Astrocyte (in vitro differentiated cells and primary cell): ENCODE measurements around the gene EPB41L1. TPM values are rescaled to one million over a fixed set of nuclear protein-coding genes. Genes with fewer than 3 reads are reported as not detected.

Experiments
- DNase-seq: peaks from one replicate; pipeline ENCODE4 v3.0.0-alpha.2; 2010; ENCODE audit warnings: low read depth
- FAIRE-seq: peaks from 2 replicates; lab custom pipeline; 2011; peaks lifted over from hg19 to GRCh38; lab: Jason Lieb, UNC
- H2AFZ ChIP-seq: 2 replicates; pipeline ENCODE4 v1.6.0; 2012; ENCODE audit warnings: low read depth, low read length, inconsistent platforms
- H3K27ac ChIP-seq: 2 replicates; pipeline ENCODE4 v1.5.1; 2011; ENCODE audit warnings: low read depth, low read length, inconsistent platforms
- H3K27me3 ChIP-seq: 2 replicates; pipeline ENCODE4 v1.6.0; 2011; ENCODE audit warnings: low read length, inconsistent platforms; ENCODE audit not compliant: insufficient read depth
- H3K36me3 ChIP-seq: 2 replicates; pipeline ENCODE4 v1.5.1; 2011; ENCODE audit warnings: low read length, inconsistent platforms; ENCODE audit not compliant: insufficient read depth
- H3K4me1 ChIP-seq: 2 replicates; pipeline ENCODE4 v1.5.1; 2011; ENCODE audit warnings: low read length, inconsistent platforms; ENCODE audit not compliant: insufficient read depth
- H3K4me2 ChIP-seq: 2 replicates; pipeline ENCODE4 v1.6.0; 2012; ENCODE audit warnings: low read length, inconsistent platforms
- H3K4me3 ChIP-seq: 2 replicates; pipeline ENCODE4 v1.5.1; 2011; ENCODE audit warnings: low read depth, mild to moderate bottlenecking, low read length, inconsistent platforms; ENCODE audit not compliant: insufficient read depth
- H3K79me2 ChIP-seq: 2 replicates; pipeline ENCODE4 v1.6.0; 2012; ENCODE audit warnings: mild to moderate bottlenecking, low read length, inconsistent platforms; ENCODE audit not compliant: insufficient read depth
- H3K9ac ChIP-seq: 2 replicates; pipeline ENCODE4 v1.6.0; 2012; ENCODE audit warnings: mild to moderate bottlenecking, low read length, inconsistent platforms
- H3K9me3 ChIP-seq: 2 replicates; pipeline ENCODE4 v1.5.1; 2012; ENCODE audit warnings: low read depth, mild to moderate bottlenecking, low read length, inconsistent platforms; ENCODE audit not compliant: insufficient read depth
- H4K20me1 ChIP-seq: 2 replicates; pipeline ENCODE4 v1.6.0; 2012; ENCODE audit warnings: low read length, inconsistent platforms; ENCODE audit not compliant: insufficient read depth
- H3K27ac Mint-ChIP-seq: one replicate; pipeline ENCODE4 v1.8.0; 2021; ENCODE audit warnings: mild to moderate bottlenecking, mixed read lengths; ENCODE audit not compliant: unreplicated experiment
- H3K27me3 Mint-ChIP-seq: one replicate; pipeline ENCODE4 v1.8.0; 2021; ENCODE audit warnings: low read depth, mixed read lengths; ENCODE audit not compliant: unreplicated experiment
- H3K36me3 Mint-ChIP-seq: one replicate; pipeline ENCODE4 v1.8.0; 2021; ENCODE audit warnings: low read depth, mixed read lengths; ENCODE audit not compliant: unreplicated experiment
- H3K4me1 Mint-ChIP-seq: one replicate; pipeline ENCODE4 v1.8.0; 2021; ENCODE audit warnings: low read depth, mixed read lengths; ENCODE audit not compliant: unreplicated experiment
- H3K4me3 Mint-ChIP-seq: one replicate; pipeline ENCODE4 v1.8.0; 2021; ENCODE audit warnings: mild to moderate bottlenecking, moderate library complexity, mixed read lengths; ENCODE audit not compliant: unreplicated experiment
- H3K9me3 Mint-ChIP-seq: one replicate; pipeline ENCODE4 v1.8.0; 2021; ENCODE audit warnings: mild to moderate bottlenecking, mixed read lengths; ENCODE audit not compliant: unreplicated experiment
- EZH2 ChIP-seq: IDR thresholded peaks from 2 replicates; pipeline ENCODE4 v1.6.1; 2012; ENCODE audit warnings: mild to moderate bottlenecking, low read length, inconsistent platforms; ENCODE audit not compliant: insufficient read depth
- total RNA-seq: library from RNA; stranded (reverse); gene quantifications from 2 replicates; pipeline ENCODE4 v1.2.1, GENCODE V29; 2021
- TF ChIP-seq, protein P1 (sequence below): IDR thresholded peaks from 2 replicates; pipeline ENCODE4 v1.5.1; 2011; ENCODE audit warnings: low read depth, mild to moderate bottlenecking, inconsistent platforms, low read length, moderate library complexity; ENCODE audit not compliant: insufficient read depth

EPB41L1 gene
- total RNA-seq, 1 donor from 2014 or later, result 39.4 TPM

- no peak for FAIRE-seq
- no peak overlapping the region for H3K27ac Mint-ChIP-seq
- Histone ChIP-seq H3K27ac (no peak overlapping the region), H3K4me3 (no peak overlapping the region), H2AFZ (no peak overlapping the region), H3K27me3 (no peaks in the 10 kb centered on the region), H3K9ac (no peak overlapping the region), H4K20me1 (peaks cover 48% of the 10 kb centered on the region), H3K79me2 (peaks cover 21% of the 10 kb centered on the region), H3K4me1 (no peaks in the 10 kb centered on the region), H3K9me3 (no peaks in the 10 kb centered on the region), H3K4me2 (no peak overlapping the region), H3K36me3 (peaks cover 10% of the 10 kb centered on the region)
- no peak overlapping the region for H3K4me3 Mint-ChIP-seq
- peaks cover 4% of the 10 kb centered on the region for H3K4me1 Mint-ChIP-seq
- DNase-seq, result no peak
- peaks cover 2% of the 10 kb centered on the region for H3K27me3 Mint-ChIP-seq
- H3K9me3 Mint-ChIP-seq, result no peaks in the 10 kb centered on the region
- TF ChIP-seq, protein P1, sequence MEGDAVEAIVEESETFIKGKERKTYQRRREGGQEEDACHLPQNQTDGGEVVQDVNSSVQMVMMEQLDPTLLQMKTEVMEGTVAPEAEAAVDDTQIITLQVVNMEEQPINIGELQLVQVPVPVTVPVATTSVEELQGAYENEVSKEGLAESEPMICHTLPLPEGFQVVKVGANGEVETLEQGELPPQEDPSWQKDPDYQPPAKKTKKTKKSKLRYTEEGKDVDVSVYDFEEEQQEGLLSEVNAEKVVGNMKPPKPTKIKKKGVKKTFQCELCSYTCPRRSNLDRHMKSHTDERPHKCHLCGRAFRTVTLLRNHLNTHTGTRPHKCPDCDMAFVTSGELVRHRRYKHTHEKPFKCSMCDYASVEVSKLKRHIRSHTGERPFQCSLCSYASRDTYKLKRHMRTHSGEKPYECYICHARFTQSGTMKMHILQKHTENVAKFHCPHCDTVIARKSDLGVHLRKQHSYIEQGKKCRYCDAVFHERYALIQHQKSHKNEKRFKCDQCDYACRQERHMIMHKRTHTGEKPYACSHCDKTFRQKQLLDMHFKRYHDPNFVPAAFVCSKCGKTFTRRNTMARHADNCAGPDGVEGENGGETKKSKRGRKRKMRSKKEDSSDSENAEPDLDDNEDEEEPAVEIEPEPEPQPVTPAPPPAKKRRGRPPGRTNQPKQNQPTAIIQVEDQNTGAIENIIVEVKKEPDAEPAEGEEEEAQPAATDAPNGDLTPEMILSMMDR, result no peak
- TF ChIP-seq EZH2, result no peak
- peaks cover 10% of the 10 kb centered on the region for H3K36me3 Mint-ChIP-seq
These were observed 100.9 kb downstream of the EPB41L1 start for GRCh38 chr20:36255445-36255844.

GRCh38 chr20:36259177-36260061, 104.9 kb downstream of the EPB41L1 start:
- H3K9me3 ChIP-seq, result no peaks in the 10 kb centered on the region
- no peak for FAIRE-seq
- H2AFZ ChIP-seq, result no peak overlapping the region
- TF ChIP-seq EZH2, result no peak
- TF ChIP-seq, protein P1, result no peak
- peaks cover 9% of the 10 kb centered on the region for H4K20me1 ChIP-seq
- DNase-seq, result no peak
- peaks cover 5% of the 10 kb centered on the region for H3K36me3 ChIP-seq
- no peaks in the 10 kb centered on the region for H3K4me1 ChIP-seq
- peaks cover 5% of the 10 kb centered on the region for H3K27me3 Mint-ChIP-seq
- no peaks in the 10 kb centered on the region for H3K79me2 ChIP-seq
- H3K9me3 Mint-ChIP-seq, result no peaks in the 10 kb centered on the region
- H3K36me3 Mint-ChIP-seq, result peaks cover 8% of the 10 kb centered on the region
- H3K9ac ChIP-seq, result no peak overlapping the region
- no peak overlapping the region for H3K4me2 ChIP-seq
- H3K27me3 ChIP-seq, result no peaks in the 10 kb centered on the region
- no peak overlapping the region for H3K4me3 Mint-ChIP-seq
- no peak overlapping the region for H3K27ac ChIP-seq
- no peaks in the 10 kb centered on the region for H3K4me1 Mint-ChIP-seq
- H3K4me3 ChIP-seq, result no peak overlapping the region
- H3K27ac Mint-ChIP-seq, result no peak overlapping the region

GRCh38 chr20:36260316-36260715, 105.8 kb downstream of the EPB41L1 start:
- H3K27ac ChIP-seq, result no peak overlapping the region
- no peak overlapping the region for H3K4me2 ChIP-seq
- no peaks in the 10 kb centered on the region for H3K27me3 ChIP-seq
- no peak for TF ChIP-seq EZH2
- TF ChIP-seq, protein P1, result no peak
- no peak overlapping the region for H3K27ac Mint-ChIP-seq
- H3K36me3 ChIP-seq, result peaks cover 5% of the 10 kb centered on the region
- peaks cover 8% of the 10 kb centered on the region for H3K36me3 Mint-ChIP-seq
- no peaks in the 10 kb centered on the region for H3K4me1 ChIP-seq
- no peaks in the 10 kb centered on the region for H3K9me3 Mint-ChIP-seq
- DNase-seq, result no peak
- H3K4me1 Mint-ChIP-seq, result no peaks in the 10 kb centered on the region
- no peaks in the 10 kb centered on the region for H3K79me2 ChIP-seq
- H3K27me3 Mint-ChIP-seq, result peaks cover 5% of the 10 kb centered on the region
- H3K9ac ChIP-seq, result no peak overlapping the region
- no peak overlapping the region for H3K4me3 ChIP-seq
- H4K20me1 ChIP-seq, result peaks cover 2% of the 10 kb centered on the region
- FAIRE-seq, result no peak
- no peak overlapping the region for H3K4me3 Mint-ChIP-seq
- H3K9me3 ChIP-seq, result no peaks in the 10 kb centered on the region
- no peak overlapping the region for H2AFZ ChIP-seq
